NCI-H146 treated with DMSO at 0.1 percent for 48 hours (cell line): Measurements from ENCODE around the gene TEX261.

Experiments
- DNase-seq: peaks from one replicate; lab custom pipeline; 2025; ENCODE audit not compliant: unreplicated experiment; lab: John Stamatoyannopoulos, UW

The TEX261 gene

GRCh38 chr2:70982971-70983370 is 11.7 kb downstream of the TEX261 start:
- DNase-seq = no peak

- DNase-seq = no peak
Measured at GRCh38 chr2:70981866-70982810, 12.5 kb downstream of the TEX261 start.

- no peak for DNase-seq
Measured at GRCh38 chr2:70981421-70981820, 13.3 kb downstream of the TEX261 start.

GRCh38 chr2:70979626-70980025 is 15.0 kb downstream of the TEX261 start:
- no peak for DNase-seq

GRCh38 chr2:70979180-70979488 is 15.5 kb downstream of the TEX261 start:
- no peak for DNase-seq

- DNase-seq = no peak
Measured at GRCh38 chr2:70978341-70979179, 16.1 kb downstream of the TEX261 start, which contains the start of gene ANKRD53. Gene ANKRD53 (plus strand): TSS chr2:70978630. CDS start chr2:70978646, 16 bp downstream.

- peak; percentile 15 for DNase-seq
Measured at GRCh38 chr2:70977605-70978205, 17.0 kb downstream of the TEX261 start.

GRCh38 chr2:70975237-70975636 is 19.4 kb downstream of the TEX261 start:
- peak; percentile 62 for DNase-seq

GRCh38 chr2:70974592-70974991 is 20.1 kb downstream of the TEX261 start:
- DNase-seq = no peak

- no peak for DNase-seq
Measured at GRCh38 chr2:70967189-70967588, 27.5 kb downstream of the TEX261 start.

- DNase-seq = no peak
Measured at GRCh38 chr2:70966681-70967080, 28.0 kb downstream of the TEX261 start.

- no peak for DNase-seq
Measured at GRCh38 chr2:70965506-70965905, 29.2 kb downstream of the TEX261 start.

- peak; percentile 53 for DNase-seq
Measured at GRCh38 chr2:70964596-70965386, 29.9 kb downstream of the TEX261 start.

- DNase-seq = no peak
Measured at GRCh38 chr2:70964133-70964532, 30.5 kb downstream of the TEX261 start.

- no peak for DNase-seq
Measured at GRCh38 chr2:70962885-70963878, 31.5 kb downstream of the TEX261 start.

- no peak for DNase-seq
Measured at GRCh38 chr2:70962211-70962884, 32.3 kb downstream of the TEX261 start.

- DNase-seq = no peak
Measured at GRCh38 chr2:70961648-70961994, 33.1 kb downstream of the TEX261 start.

GRCh38 chr2:70960833-70961647 is 33.6 kb downstream of the TEX261 start:
- DNase-seq = no peak
